ENCODE measurements around the gene SRC. TPM values are rescaled to one million over a fixed set of nuclear protein-coding genes. Genes with fewer than 3 reads are reported as not detected.

The SRC gene
- total RNA-seq, 1 experiment from 2014 or later: 197 TPM

DNA sequence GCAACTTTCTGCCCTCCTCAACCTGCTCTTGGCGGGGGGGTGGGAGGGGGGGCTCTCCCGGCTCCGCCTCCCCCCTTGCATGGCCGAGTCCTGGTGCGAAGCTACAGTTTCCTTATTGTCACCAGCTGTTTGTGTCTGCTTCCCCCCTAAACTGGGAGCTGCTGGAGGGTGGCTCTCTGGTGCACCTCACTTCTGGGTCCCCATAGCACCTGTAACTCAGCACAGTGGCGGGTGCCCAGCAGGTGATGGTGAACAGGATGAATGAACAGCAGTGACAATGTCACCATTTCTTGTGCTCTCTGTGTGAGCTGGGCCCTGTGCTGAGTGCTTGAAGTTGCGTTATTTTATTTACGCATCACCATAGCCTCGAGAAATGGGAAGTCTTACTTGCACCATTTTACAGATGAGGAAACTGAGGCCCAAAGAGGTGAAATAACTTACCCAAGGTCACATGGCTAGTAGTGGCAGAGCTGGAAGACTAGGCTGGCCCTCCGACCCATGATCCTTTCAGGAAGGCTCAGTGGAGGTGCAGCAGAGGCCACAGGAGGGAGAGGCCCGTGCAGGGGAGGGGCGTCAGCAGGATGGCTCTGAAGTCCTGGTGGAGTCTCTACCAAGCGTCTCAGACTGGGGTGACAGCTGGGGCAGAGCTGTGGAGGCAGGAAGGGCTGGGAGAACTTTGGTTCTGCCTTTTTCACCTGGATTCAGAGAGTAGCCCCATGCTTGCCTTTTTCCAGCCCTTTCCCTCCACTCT, 41.8 kb downstream of the SRC start:
- intact Hi-C loops (cut with micrococcal nuclease; ENCODE audit: unreplicated experiment): no loop called here
- TF ChIP-seq, protein P1, sequence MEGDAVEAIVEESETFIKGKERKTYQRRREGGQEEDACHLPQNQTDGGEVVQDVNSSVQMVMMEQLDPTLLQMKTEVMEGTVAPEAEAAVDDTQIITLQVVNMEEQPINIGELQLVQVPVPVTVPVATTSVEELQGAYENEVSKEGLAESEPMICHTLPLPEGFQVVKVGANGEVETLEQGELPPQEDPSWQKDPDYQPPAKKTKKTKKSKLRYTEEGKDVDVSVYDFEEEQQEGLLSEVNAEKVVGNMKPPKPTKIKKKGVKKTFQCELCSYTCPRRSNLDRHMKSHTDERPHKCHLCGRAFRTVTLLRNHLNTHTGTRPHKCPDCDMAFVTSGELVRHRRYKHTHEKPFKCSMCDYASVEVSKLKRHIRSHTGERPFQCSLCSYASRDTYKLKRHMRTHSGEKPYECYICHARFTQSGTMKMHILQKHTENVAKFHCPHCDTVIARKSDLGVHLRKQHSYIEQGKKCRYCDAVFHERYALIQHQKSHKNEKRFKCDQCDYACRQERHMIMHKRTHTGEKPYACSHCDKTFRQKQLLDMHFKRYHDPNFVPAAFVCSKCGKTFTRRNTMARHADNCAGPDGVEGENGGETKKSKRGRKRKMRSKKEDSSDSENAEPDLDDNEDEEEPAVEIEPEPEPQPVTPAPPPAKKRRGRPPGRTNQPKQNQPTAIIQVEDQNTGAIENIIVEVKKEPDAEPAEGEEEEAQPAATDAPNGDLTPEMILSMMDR (IDR thresholded peaks at IDR 0.05; ENCODE audit: insufficient read depth in 1 of 2, low read depth in 1 of 2, low read length in 1 of 2, severe bottlenecking in 1 of 2, unreplicated experiment in 1 of 2): no peak
- Histone ChIP-seq H3K36me3 (ENCODE audit: control insufficient read depth, insufficient read depth, low read length) (peaks cover 16% of the 10 kb centered on the region), H3K27me3 (replicated peaks; ENCODE audit: control insufficient read depth, insufficient read depth, low read length) (no peaks in the 10 kb centered on the region), H3K9me3 (no peaks in the 10 kb centered on the region), H3K4me1 (peaks cover 12% of the 10 kb centered on the region), H3K4me3 (ENCODE audit: low read depth, low read length) (no peak overlapping the region)
- Mint-ChIP-seq H3K9me3 (ENCODE audit: unreplicated experiment) (no peaks in the 10 kb centered on the region), H3K4me1 (ENCODE audit: low read depth, unreplicated experiment) (no peaks in the 10 kb centered on the region), H3K27ac (ENCODE audit: unreplicated experiment) (no peak overlapping the region), H3K36me3 (ENCODE audit: insufficient read depth, unreplicated experiment) (peaks cover 97% of the 10 kb centered on the region), H3K4me3 (ENCODE audit: unreplicated experiment) (no peak overlapping the region), H3K27me3 (ENCODE audit: insufficient read depth, unreplicated experiment) (no peaks in the 10 kb centered on the region)
- ChIA-PET CTCF (interaction anchor here (1.2 kb wide), 1 partner anchor 8 kb away, joined by 4 read pairs; no protein-coding TSS in a partner anchor), POLR2A (no interaction called here)
- DNase-seq: peak in 1 of 2 experiments; percentile 53
- BruUV-seq (replicated peaks): no TSS peak

DNA sequence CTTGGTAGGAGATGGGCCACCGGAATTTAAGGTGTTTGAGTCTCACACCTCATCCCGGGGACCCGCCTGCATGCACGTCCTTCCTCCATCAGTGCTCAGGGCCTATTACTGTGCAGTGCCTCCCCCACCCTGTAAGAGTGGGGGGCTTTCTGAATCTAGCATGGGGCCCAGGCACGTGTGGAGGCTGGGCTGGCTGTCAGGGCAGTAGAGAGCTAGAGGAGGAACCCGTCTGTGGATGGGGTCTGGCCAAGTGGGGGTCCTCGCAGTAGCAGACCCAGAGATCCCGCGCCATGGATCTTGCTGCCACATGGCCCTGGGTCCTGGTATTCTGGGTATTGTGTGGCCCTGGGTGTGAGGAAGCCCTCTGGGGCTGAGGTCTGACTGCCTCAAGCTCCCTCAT, 42.9 kb downstream of the SRC start:
- ChIA-PET CTCF (no interaction called here), POLR2A (no interaction called here)
- Mint-ChIP-seq H3K9me3 (ENCODE audit: unreplicated experiment) (no peaks in the 10 kb centered on the region), H3K36me3 (ENCODE audit: insufficient read depth, unreplicated experiment) (peaks cover 91% of the 10 kb centered on the region), H3K4me3 (ENCODE audit: unreplicated experiment) (no peak overlapping the region), H3K27me3 (ENCODE audit: insufficient read depth, unreplicated experiment) (no peaks in the 10 kb centered on the region), H3K4me1 (ENCODE audit: low read depth, unreplicated experiment) (no peaks in the 10 kb centered on the region), H3K27ac (ENCODE audit: unreplicated experiment) (no peak overlapping the region)
- BruUV-seq (replicated peaks): TSS peak; percentile 20
- intact Hi-C loops (cut with micrococcal nuclease; ENCODE audit: unreplicated experiment): no loop called here
- Histone ChIP-seq H3K27me3 (replicated peaks; ENCODE audit: control insufficient read depth, insufficient read depth, low read length) (no peaks in the 10 kb centered on the region), H3K4me3 (ENCODE audit: low read depth, low read length) (no peak overlapping the region), H3K4me1 (peaks cover 12% of the 10 kb centered on the region), H3K36me3 (ENCODE audit: control insufficient read depth, insufficient read depth, low read length) (peaks cover 16% of the 10 kb centered on the region), H3K9me3 (no peaks in the 10 kb centered on the region)
- no peak for DNase-seq
- TF ChIP-seq, protein P1 (IDR thresholded peaks at IDR 0.05; ENCODE audit: insufficient read depth in 1 of 2, low read depth in 1 of 2, low read length in 1 of 2, severe bottlenecking in 1 of 2, unreplicated experiment in 1 of 2): no peak

DNA sequence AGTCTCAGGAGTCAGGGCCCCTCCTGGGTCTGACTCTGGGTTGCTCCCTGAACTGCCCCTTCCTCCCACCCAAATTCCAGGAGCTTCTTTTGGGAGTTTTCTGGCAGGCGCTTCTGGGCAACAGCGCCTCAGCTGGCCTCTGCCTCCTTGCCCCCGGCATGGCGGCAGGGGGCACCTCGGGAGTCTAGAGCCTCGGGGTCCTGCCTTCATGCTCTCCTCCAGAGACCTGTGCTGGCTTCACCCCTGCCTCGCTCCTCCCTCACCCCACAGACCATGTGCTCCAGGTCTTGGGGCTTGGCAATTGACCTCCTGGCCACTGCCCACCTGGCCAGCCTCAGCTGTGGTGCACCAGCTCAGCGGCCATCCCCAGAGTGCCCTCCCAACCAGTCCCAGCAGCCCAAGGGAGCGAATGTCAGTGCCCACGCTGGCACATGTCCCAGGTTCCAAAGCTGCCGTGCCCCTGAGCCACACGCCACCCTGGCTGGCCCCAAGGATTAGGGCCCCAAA, 43.4 kb downstream of the SRC start:
- POLR2A ChIA-PET: interaction anchor here (0.6 kb wide), 1 partner anchor 152 kb away, joined by 5 read pairs; no protein-coding TSS in a partner anchor
- no peaks in the 10 kb centered on the region for H3K9me3 Mint-ChIP-seq (ENCODE audit: unreplicated experiment)
- H3K4me1 Mint-ChIP-seq (ENCODE audit: low read depth, unreplicated experiment): no peaks in the 10 kb centered on the region
- peaks cover 93% of the 10 kb centered on the region for H3K36me3 Mint-ChIP-seq (ENCODE audit: insufficient read depth, unreplicated experiment)
- BruUV-seq (replicated peaks): no TSS peak
- H3K4me3 Mint-ChIP-seq (ENCODE audit: unreplicated experiment): no peak overlapping the region
- Histone ChIP-seq H3K27me3 (replicated peaks; ENCODE audit: control insufficient read depth, insufficient read depth, low read length) (no peaks in the 10 kb centered on the region), H3K36me3 (ENCODE audit: control insufficient read depth, insufficient read depth, low read length) (peaks cover 16% of the 10 kb centered on the region), H3K9me3 (no peaks in the 10 kb centered on the region), H3K4me1 (peaks cover 12% of the 10 kb centered on the region), H3K4me3 (ENCODE audit: low read depth, low read length) (no peak overlapping the region)
- no peaks in the 10 kb centered on the region for H3K27me3 Mint-ChIP-seq (ENCODE audit: insufficient read depth, unreplicated experiment)
- H3K27ac Mint-ChIP-seq (ENCODE audit: unreplicated experiment): no peak overlapping the region
- peak in 1 of 2 experiments; percentile 44 for DNase-seq
- TF ChIP-seq, protein P1 (IDR thresholded peaks at IDR 0.05; ENCODE audit: insufficient read depth in 1 of 2, low read depth in 1 of 2, low read length in 1 of 2, severe bottlenecking in 1 of 2, unreplicated experiment in 1 of 2): no peak
- CTCF ChIA-PET: no interaction called here
- intact Hi-C loops (cut with micrococcal nuclease; ENCODE audit: unreplicated experiment): no loop called here

All from Caco-2 (cell line).